Esophagus squamous epithelium (tissue), 4 donors: Measurements from ENCODE around the gene CADM2.

Experiments
- POLR2A ChIP-seq, 4 donors: fragments of 450-650 bp; IDR thresholded peaks; one replicate each; pipeline ENCODE4 v1.6.1; 2017; ENCODE audit warnings: antibody characterized with exemption in 4 of 4, mild to moderate bottlenecking in 4 of 4, moderate library complexity in 3 of 4
- TF ChIP-seq, protein P1 (sequence below), 6 experiments: fragments of 450-650 bp in 4 of 6; fragments of 200-600 bp in 2 of 6; sonication (generic) in 2 of 6; IDR thresholded peaks; one replicate each; pipeline ENCODE4 v1.5.1; 2016 to 2019; ENCODE audit warnings: antibody characterized with exemption in 6 of 6, mild to moderate bottlenecking in 4 of 6, moderate library complexity in 4 of 6

DNA sequence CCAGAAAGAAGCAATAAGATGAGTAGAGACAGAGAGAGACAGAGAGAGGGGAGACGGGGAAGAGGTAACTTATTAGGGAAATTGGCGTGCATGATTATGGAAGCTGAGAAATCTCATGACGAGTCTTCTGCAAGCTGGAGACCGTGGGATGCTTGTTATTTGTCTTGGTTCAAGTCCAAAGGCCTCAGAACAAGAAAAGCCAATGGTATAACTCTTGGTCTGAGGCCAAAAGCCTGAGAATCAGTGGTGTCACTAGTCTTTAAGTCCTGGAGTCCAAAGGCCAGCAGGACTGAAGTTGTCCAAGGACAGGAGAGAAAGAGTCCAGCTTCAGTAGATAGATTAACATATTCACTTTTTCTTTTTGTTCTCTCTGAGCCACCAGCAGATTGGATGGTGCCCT lies 613.6 kb downstream of the CADM2 start:
- TF ChIP-seq, protein P1, sequence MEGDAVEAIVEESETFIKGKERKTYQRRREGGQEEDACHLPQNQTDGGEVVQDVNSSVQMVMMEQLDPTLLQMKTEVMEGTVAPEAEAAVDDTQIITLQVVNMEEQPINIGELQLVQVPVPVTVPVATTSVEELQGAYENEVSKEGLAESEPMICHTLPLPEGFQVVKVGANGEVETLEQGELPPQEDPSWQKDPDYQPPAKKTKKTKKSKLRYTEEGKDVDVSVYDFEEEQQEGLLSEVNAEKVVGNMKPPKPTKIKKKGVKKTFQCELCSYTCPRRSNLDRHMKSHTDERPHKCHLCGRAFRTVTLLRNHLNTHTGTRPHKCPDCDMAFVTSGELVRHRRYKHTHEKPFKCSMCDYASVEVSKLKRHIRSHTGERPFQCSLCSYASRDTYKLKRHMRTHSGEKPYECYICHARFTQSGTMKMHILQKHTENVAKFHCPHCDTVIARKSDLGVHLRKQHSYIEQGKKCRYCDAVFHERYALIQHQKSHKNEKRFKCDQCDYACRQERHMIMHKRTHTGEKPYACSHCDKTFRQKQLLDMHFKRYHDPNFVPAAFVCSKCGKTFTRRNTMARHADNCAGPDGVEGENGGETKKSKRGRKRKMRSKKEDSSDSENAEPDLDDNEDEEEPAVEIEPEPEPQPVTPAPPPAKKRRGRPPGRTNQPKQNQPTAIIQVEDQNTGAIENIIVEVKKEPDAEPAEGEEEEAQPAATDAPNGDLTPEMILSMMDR (IDR thresholded peaks at IDR 0.05): no peak
- no peak for TF ChIP-seq POLR2A (IDR thresholded peaks at IDR 0.05)
